ENCODE data around the gene FKBP1A. TPM values are rescaled to one million over a fixed set of nuclear protein-coding genes. Genes with fewer than 3 reads are reported as not detected.

FKBP1A gene
- total RNA-seq, 1 experiment from 2014 or later: 196 TPM

DNA sequence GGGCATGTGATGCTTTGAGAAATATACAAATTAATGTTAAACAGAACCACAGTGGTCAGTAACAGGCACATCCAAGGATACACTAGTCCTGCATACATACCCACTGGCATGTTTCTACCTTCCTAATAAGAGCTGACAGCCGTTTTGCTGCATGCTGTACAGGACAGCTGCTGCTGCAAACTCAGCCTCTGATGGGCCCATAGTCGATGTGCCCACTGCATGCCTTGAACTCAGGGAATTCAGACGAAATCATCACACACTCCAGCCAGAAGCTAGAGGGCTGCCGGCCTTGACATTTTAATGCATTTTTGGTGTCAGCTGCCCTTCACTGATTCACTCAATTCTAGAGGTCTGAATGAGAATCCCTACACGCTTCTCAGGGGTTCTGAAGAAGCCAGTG, 29.3 kb downstream of the FKBP1A start:
- H2AFZ ChIP-seq (ENCODE audit: low read length): no peak overlapping the region
- no peak overlapping the region for H3K23ac ChIP-seq (ENCODE audit: insufficient read length, low read depth, low read length)
- no peak for DNase-seq
- no CpG with 5 or more reads among the region's 5 CpGs for WGBS (ENCODE audit: extremely low coverage, insufficient read length, low lambda C conversion rate)
- Mint-ChIP-seq H3K4me1 (no peaks in the 10 kb centered on the region), H3K9me3 (peaks cover 0 to 3% of the 10 kb centered on the region in 2 experiments; a peak in 1 of 5 replicates), H3K27ac (no peak overlapping the region), H3K36me3 (ENCODE audit: insufficient read depth in 1 of 3, low read depth in 3 of 3) (peaks cover 22 to 37% (median 37%) of the 10 kb centered on the region in 3 experiments), H3K4me3 (no peak overlapping the region), H3K27me3 (ENCODE audit: low read depth) (no peaks in the 10 kb centered on the region)
- H4K91ac ChIP-seq (ENCODE audit: insufficient read length, low read depth, low read length): no peak overlapping the region
- H2BK15ac ChIP-seq (ENCODE audit: low read depth, low read length): no peak overlapping the region
- H3K27me3 ChIP-seq (ENCODE audit: insufficient read depth, low read length): no peaks in the 10 kb centered on the region
- no peaks in the 10 kb centered on the region for H3K79me2 ChIP-seq (ENCODE audit: insufficient read depth, low read length)
- TF ChIP-seq, protein P1, sequence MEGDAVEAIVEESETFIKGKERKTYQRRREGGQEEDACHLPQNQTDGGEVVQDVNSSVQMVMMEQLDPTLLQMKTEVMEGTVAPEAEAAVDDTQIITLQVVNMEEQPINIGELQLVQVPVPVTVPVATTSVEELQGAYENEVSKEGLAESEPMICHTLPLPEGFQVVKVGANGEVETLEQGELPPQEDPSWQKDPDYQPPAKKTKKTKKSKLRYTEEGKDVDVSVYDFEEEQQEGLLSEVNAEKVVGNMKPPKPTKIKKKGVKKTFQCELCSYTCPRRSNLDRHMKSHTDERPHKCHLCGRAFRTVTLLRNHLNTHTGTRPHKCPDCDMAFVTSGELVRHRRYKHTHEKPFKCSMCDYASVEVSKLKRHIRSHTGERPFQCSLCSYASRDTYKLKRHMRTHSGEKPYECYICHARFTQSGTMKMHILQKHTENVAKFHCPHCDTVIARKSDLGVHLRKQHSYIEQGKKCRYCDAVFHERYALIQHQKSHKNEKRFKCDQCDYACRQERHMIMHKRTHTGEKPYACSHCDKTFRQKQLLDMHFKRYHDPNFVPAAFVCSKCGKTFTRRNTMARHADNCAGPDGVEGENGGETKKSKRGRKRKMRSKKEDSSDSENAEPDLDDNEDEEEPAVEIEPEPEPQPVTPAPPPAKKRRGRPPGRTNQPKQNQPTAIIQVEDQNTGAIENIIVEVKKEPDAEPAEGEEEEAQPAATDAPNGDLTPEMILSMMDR (conservative IDR thresholded peaks at IDR 0.05): no peak
- no peak overlapping the region for H2BK5ac ChIP-seq (ENCODE audit: insufficient read length, low read length)
- no peak overlapping the region for H3K18ac ChIP-seq (ENCODE audit: insufficient read length, low read depth, low read length)
- no peak overlapping the region for H2BK12ac ChIP-seq (ENCODE audit: insufficient read length, low read depth, low read length)
- H2BK120ac ChIP-seq (ENCODE audit: low read depth, low read length, poor library complexity, severe bottlenecking): no peak overlapping the region
- no peaks in the 10 kb centered on the region for H3K4me1 ChIP-seq (ENCODE audit: insufficient read depth, low read length)
- no peak overlapping the region for H3K4me2 ChIP-seq (ENCODE audit: insufficient read depth, insufficient read length, low read length)
- H2AK5ac ChIP-seq (ENCODE audit: insufficient read length, low read length): no peak overlapping the region
- no peaks in the 10 kb centered on the region for H3K9me3 ChIP-seq (ENCODE audit: control insufficient read depth, low read depth, low read length)
- no peaks in the 10 kb centered on the region for H4K20me1 ChIP-seq (ENCODE audit: control insufficient read depth, insufficient read depth, insufficient read length)
- no peak overlapping the region for H3T11ph ChIP-seq (ENCODE audit: low read length)
- H3K56ac ChIP-seq (ENCODE audit: insufficient read length, low read depth, low read length): no peak overlapping the region
- no peak overlapping the region for H3K27ac ChIP-seq (ENCODE audit: insufficient read length, low read depth, low read length)
- no peaks in the 10 kb centered on the region for H3K23me2 ChIP-seq (ENCODE audit: insufficient read length, low read depth, low read length, poor library complexity, severe bottlenecking)
- no peaks in the 10 kb centered on the region for H3K79me1 ChIP-seq (ENCODE audit: insufficient read depth, low read depth, low read length, poor library complexity, severe bottlenecking)
- no peak overlapping the region for H3K14ac ChIP-seq (ENCODE audit: insufficient read depth, low read length)
- no peak overlapping the region for H2BK20ac ChIP-seq (ENCODE audit: low read depth, low read length, poor library complexity, severe bottlenecking)
- H4K8ac ChIP-seq (replicated peaks; ENCODE audit: insufficient read length, low read depth, low read length): no peak overlapping the region
- no peak overlapping the region for H3K4ac ChIP-seq (ENCODE audit: low read depth, low read length)
- no peak overlapping the region for H3K9ac ChIP-seq (ENCODE audit: extremely low read depth, insufficient read length, low read length)
- H4K5ac ChIP-seq (ENCODE audit: insufficient read length, low read depth, low read length): no peak overlapping the region

All from H9 (cell line).